Endothelial cell of hepatic sinusoid (primary cell): ENCODE results near the gene CMC4.

Experiments
- in situ Hi-C: cut with HindIII; loops from 2 replicates; pipeline ENCODE4 v1.10.0; 2017; ENCODE audit warnings: low sequenced_read_pairs

Gene CMC4

GRCh38 chrX:155070975-155071693 lies at the start of gene CMC4, which contains the start of the genes BRCC3 and MTCP1:
TSS of gene CMC4 (minus strand) at chrX:155071136. CDS start at chrX:155064023, 7,113 bp downstream.
TSS of gene BRCC3 (plus strand) at chrX:155071508. CDS start at chrX:155071528, 20 bp downstream.
TSS of gene MTCP1 (minus strand) at chrX:155071136. CDS start at chrX:155066010, 5,126 bp downstream.
- in situ Hi-C loops: no loop called here

GRCh38 chrX:155115174-155115819 lies 44.4 kb upstream of the CMC4 start:
- in situ Hi-C loops: no loop called here

- in situ Hi-C loops: no loop called here
Measured at GRCh38 chrX:155113097-155113496, 42.2 kb upstream of the CMC4 start.

- in situ Hi-C loops: no loop called here
Measured at GRCh38 chrX:155112171-155112570, 41.2 kb upstream of the CMC4 start.

GRCh38 chrX:155108427-155108826 lies 37.5 kb upstream of the CMC4 start:
- in situ Hi-C loops: no loop called here

GRCh38 chrX:155105919-155106318 lies 35.0 kb upstream of the CMC4 start:
- in situ Hi-C loops: no loop called here

GRCh38 chrX:155094468-155095061 lies 23.6 kb upstream of the CMC4 start:
- in situ Hi-C loops: no loop called here

GRCh38 chrX:155086961-155087735 lies 16.2 kb upstream of the CMC4 start:
- in situ Hi-C loops: no loop called here

GRCh38 chrX:155086202-155086840 lies 15.4 kb upstream of the CMC4 start:
- in situ Hi-C loops: no loop called here

GRCh38 chrX:155071694-155072280 lies 851 bp upstream of the CMC4 start:
- in situ Hi-C loops: no loop called here

GRCh38 chrX:155070663-155070974 lies 317 bp downstream of the CMC4 start:
- in situ Hi-C loops: no loop called here

GRCh38 chrX:155070038-155070437 lies 898 bp downstream of the CMC4 start:
- in situ Hi-C loops: no loop called here

GRCh38 chrX:155069414-155069813 lies 1.5 kb downstream of the CMC4 start:
- in situ Hi-C loops: no loop called here

- in situ Hi-C loops: no loop called here
Measured at GRCh38 chrX:155068165-155068564, 2.8 kb downstream of the CMC4 start.

- in situ Hi-C loops: no loop called here
Measured at GRCh38 chrX:155065035-155065734, 5.8 kb downstream of the CMC4 start.

- in situ Hi-C loops: no loop called here
Measured at GRCh38 chrX:155061760-155062159, 9.2 kb downstream of the CMC4 start.

- in situ Hi-C loops: no loop called here
Measured at GRCh38 chrX:155056877-155057792, 13.8 kb downstream of the CMC4 start.

GRCh38 chrX:155056471-155056870 lies 14.5 kb downstream of the CMC4 start:
- in situ Hi-C loops: no loop called here

GRCh38 chrX:155055494-155055893 lies 15.4 kb downstream of the CMC4 start:
- in situ Hi-C loops: no loop called here
